ENCODE measurements around the gene SLC28A1.
"Not testable (repeated sequence)": the region's sequence is repeated elsewhere in the genome, so short reads cannot be mapped to it uniquely, and the experiment has no call there.

SLC28A1 gene

DNA sequence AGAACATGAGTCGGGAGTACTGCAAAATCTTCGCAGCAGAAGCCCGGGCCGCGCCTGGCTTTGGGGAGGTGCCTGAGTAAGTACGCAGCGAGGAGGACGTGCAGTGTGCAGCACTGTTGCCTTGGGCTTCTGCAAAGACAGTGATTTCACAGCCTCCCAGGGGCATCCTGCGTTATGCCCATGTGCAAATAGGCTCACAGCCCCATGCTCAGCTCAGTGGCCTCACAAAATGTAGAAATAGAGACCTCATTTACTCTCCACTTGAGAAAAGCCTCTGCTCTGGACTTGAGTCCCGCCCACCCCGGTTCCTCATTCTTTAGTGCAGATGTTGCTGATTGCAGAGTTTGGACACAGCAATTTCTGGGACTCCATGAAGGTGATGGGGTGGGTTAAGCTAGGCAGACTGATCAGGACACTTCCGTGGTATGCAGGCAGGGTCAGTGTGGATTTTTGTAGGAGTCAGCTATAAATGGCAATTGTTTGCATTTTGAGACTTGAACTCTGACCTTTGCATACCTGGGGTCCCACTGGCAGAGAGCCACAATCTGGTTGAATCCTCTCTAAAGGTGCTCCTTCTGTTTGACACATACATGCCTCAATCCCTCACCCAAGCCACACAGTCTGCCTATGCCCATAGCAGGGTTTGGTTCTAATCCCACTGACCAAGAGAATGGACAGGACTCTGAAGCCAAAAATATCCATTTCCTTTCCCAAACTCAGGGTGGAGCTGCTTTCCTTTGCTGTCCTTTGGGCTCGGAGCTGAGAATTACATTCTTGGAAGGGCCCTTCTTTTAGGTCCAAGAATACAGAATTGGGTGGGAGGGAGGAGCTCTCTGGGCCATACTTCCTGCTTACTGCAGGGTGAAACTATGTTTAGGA, 20.7 kb upstream of the SLC28A1 start:
- no peak for DNase-seq

GRCh38 chr15:84864444-84864795, 20.0 kb upstream of the SLC28A1 start:
- no peak for DNase-seq

GRCh38 chr15:84865074-84865569, 19.3 kb upstream of the SLC28A1 start:
- DNase-seq: no peak

GRCh38 chr15:84868037-84868880, 16.2 kb upstream of the SLC28A1 start:
- no peak for DNase-seq

DNA sequence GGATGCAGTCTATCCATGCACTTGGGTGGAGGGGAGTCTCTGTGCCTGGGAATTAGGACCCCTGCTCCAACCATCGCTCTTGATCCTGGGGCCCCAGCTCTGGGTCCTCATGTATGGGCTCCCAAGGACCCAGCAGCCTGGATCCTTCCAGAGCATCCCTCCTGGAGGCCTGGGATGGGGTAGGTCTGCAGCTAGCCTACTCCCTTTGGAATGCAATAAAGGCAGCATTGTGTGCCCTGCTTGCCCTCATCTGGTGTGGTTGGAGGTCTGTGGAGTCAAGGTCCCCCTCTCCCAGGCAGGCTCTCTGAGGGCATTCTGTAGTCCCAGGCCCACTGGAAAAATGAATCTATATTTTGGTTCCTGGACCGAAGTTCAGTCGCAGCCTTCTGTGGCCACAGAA, 15.0 kb upstream of the SLC28A1 start:
- no peak for DNase-seq

DNA sequence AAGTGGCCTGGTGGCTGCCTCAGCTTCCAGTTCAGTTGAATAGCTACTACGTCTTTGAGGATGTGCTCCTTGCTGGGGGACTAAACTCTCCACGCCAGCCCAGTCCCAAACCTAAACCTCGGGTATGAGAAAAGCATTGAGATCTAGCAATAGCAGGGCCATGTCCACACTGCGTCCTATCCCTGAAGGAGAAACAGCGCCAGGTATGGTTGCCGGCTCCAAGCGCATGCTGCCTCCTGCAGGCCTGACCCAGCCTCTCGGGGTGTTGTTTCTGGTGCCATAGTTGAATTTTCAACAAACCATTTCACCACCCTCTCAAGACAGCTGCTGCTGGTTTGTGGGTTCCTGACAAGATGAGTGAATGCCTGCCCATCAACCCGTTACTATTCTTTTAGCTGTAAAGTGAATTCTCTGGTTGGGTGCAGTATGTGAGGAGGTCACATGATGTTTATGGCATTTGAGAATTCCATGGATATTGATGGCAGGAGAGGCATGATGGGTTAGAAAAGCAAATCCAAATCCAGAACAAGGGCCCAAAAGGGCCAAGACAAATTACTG, 13.0 kb upstream of the SLC28A1 start:
- DNase-seq: no peak

DNA sequence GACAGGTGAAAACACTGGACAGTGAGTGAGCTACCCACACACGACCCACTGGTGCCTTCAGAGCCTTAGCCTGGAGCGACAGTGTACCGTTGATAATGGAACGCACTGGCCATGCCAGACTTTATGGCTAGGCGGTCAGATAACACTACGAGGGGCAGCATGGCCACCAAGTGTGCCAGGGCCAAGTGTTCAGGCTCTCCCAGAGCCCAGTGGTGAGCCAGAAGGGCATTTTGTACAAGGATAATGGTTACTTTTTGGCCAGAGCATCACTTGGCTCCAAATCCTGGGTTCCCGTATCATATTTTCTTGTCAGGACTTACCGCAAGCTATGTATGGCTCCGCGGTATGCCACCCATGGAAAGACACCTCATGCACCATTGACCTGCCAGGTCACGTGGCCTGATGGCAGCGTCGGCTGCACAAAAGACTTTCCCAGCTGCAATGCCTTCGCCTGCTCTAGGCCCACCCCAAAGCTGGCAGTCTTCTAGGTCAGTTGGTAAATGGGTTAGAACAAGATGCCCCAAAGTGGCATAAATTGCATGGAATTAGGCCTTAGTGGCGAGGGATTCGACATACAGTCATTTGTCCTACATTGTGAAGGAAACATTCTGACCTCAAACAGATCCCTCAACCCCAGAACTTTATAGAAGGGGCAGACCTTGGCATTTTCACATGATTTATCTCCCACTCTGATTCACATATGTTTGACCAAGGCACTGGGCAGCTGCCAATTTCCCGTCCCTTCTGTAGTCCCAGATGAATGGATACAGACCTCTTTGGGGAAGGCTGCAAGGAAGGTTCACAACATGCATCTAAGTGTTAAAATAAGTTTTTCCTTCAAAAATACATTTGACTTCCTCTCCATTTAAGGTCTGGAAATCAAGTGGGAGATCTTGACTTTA, 12.2 kb upstream of the SLC28A1 start:
- no peak for DNase-seq

DNA sequence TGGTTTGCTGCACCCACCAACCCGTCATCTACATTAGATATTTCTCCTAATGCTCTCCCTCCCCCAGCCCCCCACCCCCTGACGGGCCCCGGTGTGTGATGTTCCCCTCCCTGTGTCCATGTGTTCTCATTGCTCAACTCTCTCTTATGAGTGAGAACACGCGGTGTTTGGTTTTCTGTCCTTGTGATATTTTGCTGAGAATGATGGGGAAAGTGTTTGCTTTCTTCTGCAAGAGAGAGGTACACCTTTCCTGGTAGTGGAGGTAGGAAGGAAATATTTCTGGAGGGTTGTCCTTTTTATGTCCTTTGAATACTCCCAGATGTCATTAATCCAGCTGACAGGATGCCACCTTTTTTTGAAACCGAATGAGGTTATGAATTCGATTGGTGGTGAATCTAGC, 10.5 kb upstream of the SLC28A1 start:
- no peak for DNase-seq

- no peak for DNase-seq
These were observed 9.3 kb upstream of the SLC28A1 start for GRCh38 chr15:84874981-84875699.

DNA sequence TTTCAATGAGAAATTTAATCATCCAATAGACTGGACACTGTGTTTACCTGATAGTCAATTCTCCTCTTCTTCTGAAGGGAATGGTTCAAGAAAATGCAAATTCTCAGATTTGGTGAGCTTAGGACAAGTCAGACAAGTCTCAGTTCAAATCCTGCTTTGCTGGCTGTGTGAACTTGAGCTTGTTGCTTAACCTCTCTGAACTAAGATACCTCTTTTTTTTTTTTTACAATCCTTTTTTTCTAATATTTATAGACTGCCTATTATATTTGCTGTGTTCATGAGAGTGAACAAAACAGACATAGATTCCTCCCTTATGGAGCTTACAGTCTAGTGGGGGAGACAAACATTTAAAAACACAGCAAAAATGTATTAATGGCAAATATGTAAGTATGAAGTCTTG, 8.2 kb upstream of the SLC28A1 start:
- DNase-seq: no peak

DNA sequence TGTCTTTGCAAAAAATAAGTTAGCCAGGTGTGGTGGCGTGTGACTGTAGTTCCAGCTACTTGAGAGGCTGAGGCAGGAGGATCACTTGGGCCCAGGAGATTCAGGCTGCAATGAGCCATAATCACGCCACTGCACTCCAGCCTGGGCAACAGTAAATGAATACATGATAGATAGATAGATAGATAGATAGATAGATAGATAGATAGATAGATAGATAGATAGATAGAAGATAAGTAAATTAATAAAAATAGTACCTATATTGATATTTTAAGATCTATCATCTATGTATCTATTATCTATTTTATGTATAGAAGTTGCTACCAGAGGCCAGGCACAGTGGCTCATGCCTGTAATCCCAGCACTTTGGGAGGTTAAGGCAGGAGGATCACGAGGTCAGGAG, 6.8 kb upstream of the SLC28A1 start:
- not testable (repeated sequence) for DNase-seq

DNA sequence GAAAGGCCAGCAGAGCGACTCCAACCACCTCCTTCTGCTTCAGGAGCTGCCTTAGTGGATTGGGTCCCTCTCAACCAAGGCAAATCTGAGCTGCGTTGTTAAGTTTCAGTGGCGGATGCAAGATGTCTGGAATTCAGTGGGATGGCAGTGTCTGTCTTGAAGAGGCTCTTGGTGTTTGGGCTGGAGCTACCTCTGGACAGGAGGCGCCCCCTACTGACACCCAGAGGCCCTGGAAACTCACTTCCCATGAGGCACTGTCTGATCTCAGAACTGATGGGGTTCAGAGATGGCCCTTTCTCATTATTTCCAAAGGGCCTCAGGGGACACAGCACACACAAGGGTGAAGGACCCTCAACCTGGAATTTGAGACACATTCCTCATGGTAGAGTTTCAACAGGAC, 6.0 kb upstream of the SLC28A1 start:
- DNase-seq: peak; percentile 31

DNA sequence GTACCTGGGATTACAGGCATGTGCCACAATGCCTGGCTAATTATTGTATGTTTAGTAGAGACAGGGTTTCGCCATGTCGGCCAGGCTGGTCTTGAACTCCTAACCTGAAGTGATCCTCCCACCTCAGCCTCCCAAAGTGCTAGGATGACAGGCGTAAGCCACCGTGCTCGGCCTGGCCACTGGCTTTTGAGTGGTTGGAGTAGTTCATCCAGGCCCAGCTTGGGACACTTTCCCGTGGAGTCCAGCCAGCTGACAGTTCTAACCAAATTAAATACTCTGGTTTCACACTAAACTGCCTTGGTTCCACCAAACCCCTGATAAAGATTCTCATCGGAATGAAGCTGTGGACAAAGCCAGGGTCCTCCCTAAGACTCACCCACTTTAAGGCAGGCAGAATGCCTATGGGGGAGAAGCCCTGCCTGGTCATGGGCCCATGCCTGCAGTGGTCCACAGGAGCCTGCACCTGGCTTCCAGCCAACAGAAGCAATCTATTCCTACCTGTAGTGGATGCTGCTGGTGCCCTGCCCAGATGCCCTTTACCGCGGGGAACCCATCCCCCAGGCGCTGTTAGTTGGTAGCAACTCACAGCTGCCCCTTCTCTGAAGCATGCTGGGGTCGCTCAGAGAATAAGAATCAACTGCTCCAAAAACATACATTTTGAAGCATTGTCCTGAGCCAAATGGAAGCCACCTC, 5.2 kb upstream of the SLC28A1 start:
- DNase-seq: no peak

DNA sequence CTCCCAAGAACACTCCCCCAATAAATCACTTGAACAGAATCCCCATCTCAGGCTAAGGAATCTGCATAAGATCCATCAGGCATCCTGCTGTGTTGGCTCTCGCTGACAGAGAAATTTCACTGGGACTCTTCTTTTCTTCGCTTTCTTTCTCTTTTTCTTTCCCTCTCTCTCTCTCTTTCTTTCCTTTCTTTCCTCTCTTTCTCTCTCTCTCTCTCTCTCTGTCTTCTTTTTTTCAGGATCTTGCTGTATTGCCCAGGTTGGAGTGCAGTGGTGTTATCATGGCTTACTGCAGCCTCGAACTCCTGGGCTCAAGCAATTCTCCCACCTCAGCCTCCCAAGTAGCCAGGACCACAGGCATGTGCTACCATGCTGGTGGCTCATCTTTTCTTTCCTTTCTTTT, 4.5 kb upstream of the SLC28A1 start:
- DNase-seq: no peak

DNA sequence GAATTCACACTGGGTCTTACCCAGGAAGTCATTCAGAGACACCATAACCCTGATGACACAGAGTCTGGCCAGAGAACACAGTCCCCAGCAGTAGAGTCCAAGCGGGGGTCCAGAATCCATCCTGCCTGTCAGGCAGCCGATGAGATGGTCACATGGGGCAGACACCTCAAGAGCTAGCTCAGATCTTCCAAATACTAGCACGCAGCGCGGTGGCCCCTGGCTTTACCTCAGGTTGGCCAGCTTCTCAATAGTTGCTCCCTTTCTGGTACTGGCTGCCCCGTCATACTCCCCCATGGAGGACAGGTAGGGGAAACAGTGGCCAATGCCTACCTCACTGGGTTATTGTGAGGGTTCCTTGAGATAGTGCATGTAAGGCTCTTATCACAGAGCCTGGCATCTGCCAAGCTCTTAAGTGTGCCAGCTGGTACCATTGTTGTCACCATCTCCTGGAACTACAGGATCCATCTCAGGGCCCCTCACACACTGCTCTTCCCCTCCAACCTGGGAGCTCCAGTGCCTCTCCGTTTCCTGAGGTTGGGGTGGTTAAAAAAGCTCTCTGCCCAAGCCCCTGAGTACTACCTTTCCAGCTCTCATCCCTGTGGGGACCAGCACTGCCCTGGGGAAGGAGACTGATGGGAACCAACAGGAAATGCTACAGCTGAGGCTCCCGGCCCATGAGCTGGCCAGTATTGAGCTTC, 3.5 kb upstream of the SLC28A1 start:
- DNase-seq: no peak

DNA sequence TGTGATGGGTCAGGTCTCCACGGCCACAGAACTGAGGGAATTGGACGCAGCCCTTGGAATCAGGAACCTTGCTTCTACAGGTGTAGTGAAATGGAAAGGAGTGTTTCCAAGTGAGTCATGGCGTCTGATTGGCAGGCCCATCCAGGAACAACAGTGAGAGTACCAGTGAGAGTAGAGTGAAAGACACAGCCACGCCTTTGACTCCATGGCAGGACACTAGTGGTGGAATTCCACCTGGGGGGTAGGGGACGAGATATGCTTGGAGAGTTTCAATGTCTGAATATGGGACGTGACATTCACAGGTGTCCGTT, 3.0 kb upstream of the SLC28A1 start:
- no peak for DNase-seq

DNA sequence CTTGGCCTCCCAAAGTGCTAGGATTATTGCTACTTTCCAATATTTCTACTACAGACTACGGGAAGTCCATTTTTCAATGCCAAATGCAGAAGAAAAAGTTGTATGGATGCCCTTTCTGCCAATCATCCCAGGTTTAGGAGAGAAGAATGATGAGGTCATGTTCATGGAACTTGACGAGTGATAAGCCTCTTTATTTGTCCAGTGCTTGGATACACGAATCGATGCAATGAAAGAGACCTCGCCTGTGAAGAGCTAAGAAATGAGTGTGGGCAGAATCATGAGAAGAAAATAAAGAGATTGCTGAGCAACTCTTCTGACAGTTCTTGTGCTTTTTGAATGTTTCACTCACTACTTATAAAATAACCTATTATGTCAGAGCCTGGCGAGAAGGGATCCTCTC, 996 bp upstream of the SLC28A1 start:
- DNase-seq: no peak

DNA sequence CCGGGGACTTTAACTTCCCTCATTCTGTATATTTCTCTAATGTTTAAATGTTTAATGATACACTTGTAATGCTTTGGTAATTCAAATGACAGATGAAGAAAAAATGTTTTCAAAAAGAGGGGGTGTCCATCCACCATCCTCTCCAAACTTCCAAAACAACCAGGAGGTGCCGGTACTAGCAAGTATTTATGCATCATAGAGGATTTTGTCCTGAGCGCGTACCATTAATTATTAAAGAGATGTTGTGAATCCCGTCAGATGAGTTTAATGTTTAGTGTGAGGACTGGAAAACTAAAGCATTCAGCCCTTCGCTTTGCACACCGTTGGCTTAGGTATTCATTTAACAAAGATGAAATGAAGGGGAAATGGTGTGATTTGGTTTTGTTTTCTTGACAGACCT, 1.3 kb downstream of the SLC28A1 start:
- DNase-seq: no peak

DNA sequence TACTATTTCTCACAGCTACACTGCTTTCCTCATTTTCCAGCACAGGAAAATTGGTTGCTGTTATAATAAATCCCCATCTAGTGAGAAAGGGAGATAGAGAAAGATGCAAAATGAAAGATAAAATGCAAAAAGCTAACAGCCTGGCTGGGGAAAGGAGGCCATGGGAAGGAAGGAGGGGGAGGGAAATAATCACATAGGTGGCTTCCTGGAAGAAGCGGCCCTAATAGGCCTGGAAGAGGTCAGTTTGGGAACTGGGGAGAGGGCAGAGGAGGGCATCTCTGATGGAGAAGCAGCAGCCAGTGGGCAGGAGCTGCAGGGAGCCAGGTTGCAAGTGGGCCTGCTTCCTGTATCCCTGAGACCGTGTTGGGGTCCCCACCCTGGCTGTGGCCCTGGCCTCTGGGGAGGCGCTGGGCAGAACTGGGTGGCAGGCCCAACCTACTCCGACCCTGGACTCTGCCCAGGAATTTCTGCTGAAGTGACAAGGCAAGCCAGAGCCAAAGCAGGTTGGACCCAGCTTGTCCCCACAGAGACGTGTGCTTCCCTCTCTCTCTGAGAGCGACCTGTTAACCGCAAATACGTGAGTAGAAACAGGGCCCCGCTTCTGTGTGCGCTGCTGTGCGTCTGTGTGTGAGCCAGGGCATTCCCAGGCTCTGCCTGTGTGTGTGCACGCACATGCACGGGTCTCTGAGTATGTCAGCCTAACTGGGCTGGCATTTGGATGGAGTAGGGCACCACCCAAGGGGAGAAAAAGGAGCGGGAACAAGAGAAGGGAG, 1.9 kb downstream of the SLC28A1 start:
- no peak for DNase-seq

DNA sequence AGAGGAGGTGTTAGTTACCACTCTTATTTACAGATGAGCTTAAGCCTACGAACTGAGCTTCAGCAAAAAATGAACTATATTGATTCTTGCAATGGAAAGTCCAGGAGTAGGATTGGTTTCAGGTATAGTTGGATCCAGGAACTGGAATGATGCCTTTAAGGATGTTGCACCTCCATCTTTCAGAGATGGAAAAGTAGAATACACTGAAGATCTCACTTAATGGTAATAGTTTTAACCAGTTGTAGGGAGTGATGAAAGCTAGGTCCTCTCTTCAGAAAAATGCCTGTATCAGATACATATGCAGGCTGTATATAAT, 2.5 kb downstream of the SLC28A1 start:
- no peak for DNase-seq

Measured in activated T-cell treated with anti-CD3 and anti-CD28 coated beads for 4 hours (primary cell).